Stimulated activated CD4-positive, alpha-beta T cell treated with anti-CD3 and anti-CD28 coated beads, Interleukin-4, amount 100 ng/mL, for 24 hours (primary cell): Measurements from ENCODE around the gene RUFY2.
"Not testable (repeated sequence)": the region's sequence is repeated elsewhere in the genome, so short reads cannot be mapped to it uniquely, and the experiment has no call there.

Source experiments
- DNase-seq: peaks from one replicate; pipeline ENCODE4 v3.0.0-alpha.2; 2020

Gene RUFY2

DNA sequence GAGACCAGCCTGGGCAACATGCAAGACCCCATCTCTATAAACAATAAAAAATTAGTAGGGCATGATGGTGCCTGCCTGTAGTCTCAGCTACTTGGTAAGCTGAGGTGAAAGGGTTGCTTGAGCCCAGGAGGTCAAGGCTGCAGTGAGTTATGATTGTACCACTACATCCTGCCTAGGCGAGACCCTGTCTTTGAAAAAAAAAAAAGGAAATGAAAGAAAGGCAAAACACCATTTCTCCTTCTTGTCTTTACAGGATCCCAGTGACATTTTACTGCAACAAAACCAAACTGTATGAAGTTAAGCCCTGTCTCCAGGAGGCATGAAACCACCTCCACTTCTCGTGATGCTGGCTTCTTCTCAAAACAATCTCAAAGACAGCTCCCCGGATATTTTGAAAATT is 44.5 kb downstream of the RUFY2 start:
- no peak for DNase-seq

DNA sequence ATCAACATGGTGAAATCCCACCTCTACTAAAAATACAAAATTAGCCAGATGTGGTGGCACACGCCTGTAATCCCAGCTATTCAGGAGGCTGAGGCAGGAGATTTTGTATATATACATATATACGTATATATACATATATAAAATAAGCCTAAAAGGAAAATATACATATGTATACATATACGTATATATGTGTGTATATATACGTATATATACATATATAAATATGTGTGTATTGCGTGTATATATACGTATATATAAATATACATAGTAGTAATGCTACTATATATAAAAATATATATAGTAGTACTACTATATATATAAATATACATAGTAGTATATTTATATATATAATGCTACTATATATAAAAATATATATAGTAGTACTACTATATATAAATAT is 47.9 kb downstream of the RUFY2 start:
- no peak for DNase-seq

DNA sequence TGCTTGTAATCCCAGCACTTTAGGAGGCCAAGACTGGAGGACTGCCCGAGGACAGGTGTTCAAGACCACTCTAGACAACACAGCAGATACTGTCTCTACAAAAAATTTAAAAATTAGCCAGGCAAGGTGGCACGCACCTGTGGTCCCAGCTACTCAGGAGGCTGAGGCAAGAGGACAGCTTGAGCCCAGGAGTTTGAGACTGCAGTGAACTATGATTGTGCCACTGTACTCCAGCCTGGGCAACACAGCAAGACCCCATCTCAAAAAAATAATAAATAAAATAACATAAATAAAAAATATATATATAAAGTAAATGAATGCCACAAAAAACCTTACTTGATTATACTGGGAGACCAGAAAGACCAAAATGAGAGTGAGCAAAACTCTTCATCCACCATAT is 53.5 kb downstream of the RUFY2 start:
- no peak for DNase-seq

DNA sequence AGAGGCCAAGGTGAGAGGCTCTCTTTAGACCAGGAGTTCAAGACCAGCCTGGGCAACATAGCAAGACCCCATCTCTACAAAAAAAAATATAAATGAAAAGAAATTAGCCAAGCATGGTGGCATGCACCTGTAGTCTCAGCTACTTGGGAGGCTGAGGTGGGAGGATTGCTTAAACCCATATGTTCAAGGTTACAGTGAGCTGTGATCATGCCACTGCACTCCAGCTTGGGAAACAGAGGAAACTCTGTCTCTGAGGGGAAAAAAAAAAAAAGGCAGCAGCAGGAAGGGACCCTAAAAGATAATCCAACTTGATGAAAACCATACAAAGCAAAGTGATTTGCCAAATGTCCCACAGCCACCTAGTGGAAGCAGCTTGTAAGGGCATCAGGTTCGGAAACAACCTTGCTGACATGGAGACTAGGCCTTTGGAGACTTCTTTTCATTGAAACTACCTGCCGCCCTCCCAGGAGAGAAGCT is 58.8 kb downstream of the RUFY2 start:
- peak; percentile 59 for DNase-seq

DNA sequence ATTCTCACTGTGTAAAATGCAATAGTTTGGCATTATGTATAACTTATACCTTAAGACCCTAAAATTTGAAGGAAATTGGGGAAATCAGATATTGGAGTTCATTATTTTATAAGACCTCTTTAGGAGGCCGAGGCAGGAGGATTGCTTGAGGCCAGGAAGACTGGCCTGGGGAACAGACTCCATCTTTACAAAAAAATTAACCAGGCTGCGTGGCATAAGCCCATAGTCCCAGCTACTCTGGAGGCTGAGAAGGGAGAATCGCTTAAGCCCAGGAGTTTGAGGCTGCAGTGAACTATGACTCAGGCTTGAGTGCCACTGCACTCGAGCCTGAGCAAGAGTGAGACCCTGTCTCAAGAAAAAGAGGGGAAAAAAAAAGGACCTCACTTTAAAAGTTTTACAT is 60.3 kb downstream of the RUFY2 start:
- DNase-seq = no peak

DNA sequence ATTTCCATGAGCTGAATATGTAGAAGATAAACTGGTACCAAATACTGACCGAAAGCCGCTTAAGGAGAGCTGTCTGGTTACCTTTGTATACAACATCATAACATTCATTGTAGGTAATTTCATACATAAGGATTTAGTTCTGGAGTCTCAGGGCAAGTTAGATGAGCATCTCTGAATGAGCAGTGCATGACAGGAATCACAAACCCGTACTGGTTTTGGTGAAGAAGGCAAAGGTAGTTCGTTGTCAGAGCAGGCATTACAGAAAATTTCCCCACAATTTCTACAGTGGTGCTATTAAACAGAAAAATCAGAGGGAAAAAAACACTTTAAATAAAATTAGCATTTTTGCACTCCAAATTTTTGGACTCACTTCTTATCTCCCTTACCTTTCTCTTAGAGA is 61.5 kb downstream of the RUFY2 start:
- no peak for DNase-seq

DNA sequence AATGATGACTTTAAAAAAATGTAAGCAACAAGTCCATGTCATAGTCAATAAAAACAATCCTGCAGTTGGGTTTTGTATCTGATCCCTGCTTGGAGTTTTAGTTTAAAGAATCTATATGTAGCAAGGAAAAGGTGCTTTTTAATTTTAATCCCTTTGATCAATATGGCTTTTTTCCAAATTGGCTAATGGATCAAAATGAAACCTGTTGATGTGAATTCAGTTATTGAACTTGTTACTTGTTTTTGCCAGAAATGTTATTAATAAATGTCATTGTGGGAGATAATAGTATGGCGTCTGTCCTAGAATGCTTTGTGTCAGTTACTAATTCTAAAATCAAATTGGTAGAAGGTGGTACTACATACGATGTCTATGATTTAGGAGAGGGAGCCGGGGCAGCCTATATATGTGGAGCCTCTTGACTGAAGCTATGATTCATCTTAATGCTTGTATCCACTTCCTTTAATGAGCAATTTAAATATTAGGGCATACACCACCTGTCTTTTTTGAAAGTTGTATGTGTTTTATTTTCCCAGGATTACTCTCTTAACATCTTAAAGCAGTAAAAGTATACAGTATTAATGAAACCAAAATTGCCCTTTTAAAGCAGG is 64.1 kb downstream of the RUFY2 start:
- no peak for DNase-seq

DNA sequence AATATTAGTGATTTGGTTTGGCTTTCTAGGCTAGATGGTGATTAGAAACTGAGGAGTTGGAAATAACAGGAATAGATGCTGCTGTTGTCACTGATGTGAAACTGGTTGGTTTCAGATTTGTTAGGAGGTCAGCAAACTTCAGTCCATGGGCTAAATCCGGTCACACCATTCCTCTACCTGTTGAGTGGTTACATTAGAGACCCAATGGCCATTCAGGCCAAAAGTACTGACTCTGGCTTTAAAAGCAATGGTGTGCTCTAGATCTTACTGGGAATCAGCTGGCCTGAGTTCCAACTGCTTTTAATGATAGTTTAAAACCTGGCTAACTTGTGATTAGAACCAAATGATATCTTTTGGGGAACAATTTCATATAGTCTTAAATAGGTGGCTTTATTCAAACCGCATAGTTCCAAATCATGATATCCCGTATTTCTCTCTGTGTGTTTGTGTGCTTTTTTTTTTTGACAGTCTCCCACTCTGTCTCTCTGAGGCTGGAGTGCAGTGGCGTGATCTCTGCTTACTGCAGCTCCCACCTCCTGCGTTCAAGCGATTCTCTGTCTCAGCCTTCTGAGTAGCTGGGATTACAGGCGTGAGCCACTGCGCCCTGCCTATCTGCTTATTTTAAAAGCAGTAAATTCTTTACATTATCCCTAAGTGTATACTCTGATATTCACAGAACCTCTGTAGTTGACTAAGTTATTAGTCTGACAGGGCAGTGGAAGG is 66.6 kb downstream of the RUFY2 start:
- no peak for DNase-seq

DNA sequence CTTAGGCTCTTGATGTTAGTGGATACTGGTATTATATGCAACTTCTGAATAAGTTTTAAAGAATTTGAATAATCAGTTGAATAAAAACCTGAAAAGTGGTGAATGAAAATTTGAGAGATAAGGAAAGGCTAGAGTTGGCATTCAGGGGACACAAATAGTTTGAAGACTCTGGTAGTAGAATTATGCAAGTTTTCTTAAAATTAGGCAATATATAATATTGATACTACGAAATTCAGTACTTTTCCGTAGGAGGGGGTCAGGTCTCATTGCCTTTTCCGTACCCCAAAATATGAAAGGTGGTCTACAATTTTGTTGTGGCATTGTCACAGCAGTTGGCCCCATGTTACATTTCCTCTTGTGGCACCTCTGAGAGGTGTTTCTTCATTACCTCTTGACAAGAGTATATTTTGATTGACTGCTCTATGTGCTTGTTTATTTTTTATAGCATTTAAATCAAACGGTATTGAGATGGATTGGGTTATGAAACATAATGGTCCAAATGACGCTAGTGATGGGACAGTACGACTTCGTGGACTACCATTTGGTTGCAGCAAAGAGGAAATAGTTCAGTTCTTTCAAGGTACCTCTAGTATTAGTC is 70.2 kb downstream of the RUFY2 start:
- no peak for DNase-seq

DNA sequence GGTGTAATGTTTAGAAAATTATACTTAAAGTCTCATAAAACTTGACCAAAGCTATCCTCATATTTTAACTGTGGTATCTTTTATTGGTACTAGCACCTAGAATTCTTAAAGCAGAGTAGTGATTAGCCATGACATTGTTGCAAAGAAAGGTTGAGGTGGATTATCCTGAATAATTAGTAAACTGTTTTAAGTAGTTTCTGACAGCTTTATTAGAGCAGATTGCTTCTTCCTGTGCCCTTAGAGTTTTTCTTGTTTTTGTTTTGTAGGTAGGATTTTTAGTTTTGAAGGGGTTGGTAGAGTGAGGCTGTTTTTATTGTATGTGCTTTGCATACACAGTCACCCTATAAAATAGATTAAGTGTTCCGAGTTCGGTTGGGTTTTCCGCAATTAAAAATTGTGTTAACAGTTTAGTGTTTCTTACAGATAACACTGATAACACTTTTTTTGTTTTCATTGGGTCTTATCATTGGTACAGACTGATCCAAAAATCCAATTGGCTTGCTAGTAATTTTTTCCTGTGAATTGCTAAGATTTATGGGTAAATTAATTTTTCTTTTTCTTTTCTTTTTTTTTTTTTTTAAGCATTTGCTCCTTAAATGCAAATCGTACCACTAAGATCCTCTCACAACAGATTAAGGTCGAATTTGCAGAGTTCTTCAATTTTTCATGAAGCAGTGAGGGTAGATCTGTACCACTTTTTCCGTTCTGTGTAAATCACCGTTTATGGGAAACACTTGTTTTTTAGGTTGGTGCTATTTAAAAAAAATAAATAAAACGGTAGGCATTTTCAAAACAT is 72.2 kb downstream of the RUFY2 start:
- DNase-seq = no peak

DNA sequence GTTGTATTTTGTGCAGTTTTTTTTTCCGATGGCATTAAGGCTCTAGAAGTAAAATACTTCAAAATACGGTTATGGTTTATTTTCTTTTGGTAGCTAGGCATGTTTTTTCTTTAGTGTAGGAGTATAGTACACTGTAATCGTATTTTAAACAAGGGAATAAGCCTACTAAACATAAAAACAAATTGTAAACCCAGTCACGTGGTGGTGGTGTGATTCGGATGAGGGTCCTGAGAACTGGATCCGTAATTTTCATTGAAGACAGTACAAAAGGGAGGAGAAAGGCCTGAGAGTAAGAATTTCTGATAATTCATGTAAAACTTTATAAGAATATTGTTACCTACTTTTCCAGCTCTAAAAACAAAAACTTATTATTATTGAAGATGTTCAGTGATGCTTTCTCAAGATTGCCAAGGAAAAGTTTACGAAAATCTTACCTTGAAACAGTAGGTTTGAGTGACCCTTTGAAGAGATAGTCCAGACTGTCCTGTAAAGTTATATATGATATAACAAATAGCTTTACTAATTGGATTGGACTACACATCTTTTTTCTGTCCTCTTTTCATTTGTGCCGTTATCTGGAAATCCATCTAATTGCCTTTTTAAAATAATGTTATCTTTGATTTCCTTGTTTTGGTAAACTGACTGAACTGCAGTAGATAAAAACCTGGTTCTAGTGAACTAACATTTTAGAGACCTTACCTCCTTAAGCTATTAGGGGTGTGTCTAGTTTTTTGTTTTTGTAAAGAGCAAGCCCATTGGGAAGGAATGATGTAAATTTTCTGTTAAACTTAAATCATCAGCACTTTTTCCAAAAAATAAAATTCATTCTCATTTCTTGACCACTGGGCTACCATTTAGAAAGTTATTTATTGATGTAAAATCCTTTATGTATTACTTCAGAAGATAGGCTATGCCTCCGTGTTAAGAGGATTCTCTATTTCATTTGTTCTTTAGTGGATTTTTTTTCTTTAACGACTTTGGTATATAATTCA is 73.3 kb downstream of the RUFY2 start:
- DNase-seq = no peak

DNA sequence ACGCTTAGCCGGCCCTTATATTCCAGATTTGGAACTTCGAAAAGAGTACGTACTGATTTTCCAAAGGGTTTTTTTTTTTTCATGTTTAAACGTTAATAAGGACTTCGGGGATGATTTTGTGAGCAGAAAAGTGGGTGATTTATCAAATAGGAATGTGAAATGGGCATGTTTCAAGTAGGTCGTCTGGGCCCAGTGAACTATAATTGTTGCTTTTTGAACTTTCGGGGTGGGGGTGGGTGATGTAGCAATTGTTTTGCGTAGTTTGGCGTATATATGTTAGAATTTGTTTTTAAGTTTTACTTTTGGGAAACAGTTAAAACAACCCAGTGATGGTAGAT is 74.0 kb downstream of the RUFY2 start:
- no peak for DNase-seq

DNA sequence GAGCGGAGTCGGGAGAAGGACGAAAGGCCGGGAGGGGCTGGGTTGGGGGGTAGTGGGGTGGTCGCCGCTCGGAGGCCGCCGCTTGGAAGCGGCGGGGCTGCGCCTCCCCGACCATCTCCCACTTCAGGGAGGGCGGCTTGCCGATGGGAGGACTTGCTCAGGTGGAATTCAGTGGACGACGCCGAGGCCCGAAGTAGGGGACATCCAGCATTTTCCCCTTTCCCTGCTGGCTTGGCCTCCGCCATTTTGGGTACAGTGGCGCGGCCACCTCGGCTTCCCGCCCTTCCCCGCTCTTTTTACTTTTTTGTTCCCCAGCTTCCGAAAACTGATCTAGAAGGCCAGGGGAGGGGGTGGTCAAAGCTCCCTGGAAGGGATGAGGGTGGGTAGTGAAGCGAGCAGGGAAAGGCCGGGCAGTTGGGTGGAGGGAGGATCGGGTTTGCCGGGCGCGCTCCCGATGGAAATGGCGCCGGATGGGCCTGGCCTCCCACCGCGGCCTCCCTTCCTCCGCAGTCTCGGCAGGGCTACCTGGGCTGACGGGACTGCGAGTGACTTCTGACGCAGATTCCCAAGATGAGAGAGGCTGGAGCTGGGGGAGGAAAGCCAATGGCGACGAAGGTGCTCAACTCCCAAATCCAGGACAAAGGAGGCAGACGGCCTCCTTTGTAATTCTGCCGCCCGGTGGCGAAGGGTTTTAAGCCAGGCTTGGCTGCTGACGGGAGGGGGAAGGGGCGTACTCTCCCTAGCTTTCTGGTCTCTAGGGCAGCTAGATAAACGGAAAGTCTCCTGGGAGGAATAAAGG is 74.6 kb downstream of the RUFY2 start, which contains the start of gene PBLD:
Gene PBLD, minus strand, starts transcription at position 670 of the 799 bp plus-strand sequence. CDS start 26,084 bp downstream, outside the sequence.
- peak; percentile 66 for DNase-seq

DNA sequence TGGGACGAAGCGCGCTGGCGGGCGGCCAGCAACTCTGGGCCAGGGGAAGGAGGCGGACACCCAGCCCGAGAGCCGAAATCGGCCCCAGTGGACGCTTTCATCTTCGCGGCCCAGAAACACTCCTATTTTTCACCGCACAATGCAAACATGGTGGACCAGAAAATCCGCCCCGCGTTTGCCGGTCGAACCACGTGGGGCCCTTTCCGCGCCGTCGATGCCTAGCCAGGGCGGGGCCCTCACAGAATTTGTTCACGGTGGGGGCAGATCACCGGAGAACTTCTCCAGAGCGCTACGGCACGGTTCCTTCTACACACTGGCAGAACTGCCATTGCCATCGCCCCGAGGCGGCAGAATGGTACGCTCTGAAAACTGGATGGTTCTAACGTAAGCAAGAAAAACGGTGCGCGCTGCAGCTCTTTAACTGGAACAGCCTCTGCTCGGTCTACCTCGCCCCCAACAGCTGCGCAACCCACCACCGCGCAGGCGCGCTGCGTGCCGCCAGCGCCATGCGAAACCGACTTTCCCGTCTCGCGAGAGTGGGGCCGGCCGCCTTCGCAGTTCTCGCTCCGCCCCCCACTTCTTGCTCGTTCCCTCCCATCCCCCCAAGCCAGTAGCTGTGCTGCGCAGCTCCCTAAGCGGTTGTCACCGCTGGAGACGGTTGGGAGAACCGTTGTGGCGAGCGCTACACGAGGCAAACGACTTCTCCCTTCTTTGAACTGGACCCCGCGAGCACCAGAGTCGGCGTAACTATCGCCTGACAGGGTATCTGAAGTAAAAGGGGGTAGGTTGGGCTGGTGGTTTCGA is 75.4 kb downstream of the RUFY2 start, which contains the start of gene HNRNPH3:
Gene HNRNPH3, plus strand, starts transcription at position 610 of the 804 bp plus-strand sequence. CDS start 5,158 bp downstream, outside the sequence.
- DNase-seq = peak; percentile 99

DNA sequence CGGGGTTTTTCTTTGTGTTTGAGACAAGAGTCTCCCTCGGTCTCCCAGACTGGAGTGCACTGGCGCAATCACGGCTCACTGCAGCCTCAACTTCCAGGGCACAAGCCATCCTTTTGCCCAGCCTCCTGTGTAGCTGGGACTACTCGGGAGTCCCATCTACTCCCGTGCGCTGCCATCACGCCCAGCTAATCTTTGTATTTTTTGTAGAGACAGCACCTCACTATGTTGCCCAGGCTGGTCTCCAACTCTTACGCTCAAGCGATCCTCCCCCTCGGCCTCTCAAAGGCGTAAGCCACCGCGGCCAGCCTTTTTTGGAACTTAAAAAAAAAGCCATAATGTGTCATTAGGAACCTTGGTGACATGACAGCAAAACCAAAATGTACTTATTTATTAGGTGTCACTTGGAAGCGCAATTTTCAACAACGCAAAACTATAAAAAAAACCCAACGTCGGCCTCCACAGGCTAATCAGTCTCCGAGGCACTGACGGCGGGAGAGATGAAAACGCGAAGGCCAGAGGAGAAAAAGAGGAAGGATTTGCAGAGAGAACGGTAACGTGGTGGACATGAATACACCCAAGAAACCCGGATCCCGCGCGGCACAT is 76.1 kb downstream of the RUFY2 start:
- peak; percentile 13 for DNase-seq

DNA sequence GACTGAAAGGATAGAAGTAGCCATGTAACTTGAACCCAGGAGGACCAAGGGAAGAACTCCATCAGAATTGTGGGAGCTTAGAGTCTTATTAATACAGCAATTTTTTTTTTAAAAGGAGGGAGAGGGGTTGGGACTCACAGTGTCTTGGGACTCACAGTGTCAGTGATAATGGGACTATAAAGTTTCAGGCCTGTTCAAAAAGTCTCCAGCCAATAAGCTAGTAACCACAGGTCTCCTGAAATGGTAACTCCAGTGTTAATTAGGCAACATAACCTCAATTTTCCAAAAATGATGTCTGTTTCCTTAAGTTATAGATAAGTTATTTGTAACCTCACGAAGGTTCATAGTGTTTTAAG is 77.6 kb downstream of the RUFY2 start:
- no peak for DNase-seq

DNA sequence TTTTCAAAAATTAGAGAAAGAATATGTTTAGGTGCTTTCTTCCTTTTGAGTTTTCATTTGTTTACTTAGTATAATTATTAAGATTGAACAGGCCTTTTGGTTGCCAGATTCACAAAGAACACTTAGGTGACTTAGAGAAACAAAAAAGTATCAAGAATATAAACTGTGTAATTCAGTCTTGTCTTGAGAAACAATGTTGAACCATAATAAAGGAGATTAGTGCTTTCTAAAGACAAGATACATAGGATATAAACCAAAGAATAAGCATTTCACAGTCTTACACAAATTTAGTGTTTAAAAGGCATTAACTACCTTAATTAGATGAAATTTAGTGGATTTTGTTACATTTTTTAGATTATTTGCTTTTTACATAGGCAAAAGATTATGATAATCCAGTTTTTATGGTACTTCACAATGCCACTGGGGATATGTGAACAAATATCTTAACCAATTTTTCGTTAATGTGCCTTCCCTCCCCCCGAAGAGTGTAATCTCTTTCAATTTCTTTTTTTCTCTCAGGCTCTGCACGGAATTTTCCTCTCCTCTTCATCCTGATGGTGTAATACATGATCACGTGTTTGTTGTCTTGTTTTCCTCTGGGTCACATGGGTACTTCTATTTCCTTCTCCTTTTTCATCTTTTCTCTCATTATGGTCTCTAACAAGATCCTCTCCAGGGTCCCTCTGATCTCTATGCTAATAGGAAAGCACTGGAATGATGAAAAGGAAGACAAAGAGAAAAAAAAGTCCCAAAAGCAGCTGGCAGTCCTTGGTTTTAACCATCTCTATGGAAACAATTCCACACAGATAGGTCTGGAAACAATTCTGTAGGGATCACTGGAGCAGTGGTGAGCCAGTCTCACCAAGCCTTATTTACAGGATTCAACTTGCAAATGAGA is 78.9 kb downstream of the RUFY2 start:
- DNase-seq = no peak

DNA sequence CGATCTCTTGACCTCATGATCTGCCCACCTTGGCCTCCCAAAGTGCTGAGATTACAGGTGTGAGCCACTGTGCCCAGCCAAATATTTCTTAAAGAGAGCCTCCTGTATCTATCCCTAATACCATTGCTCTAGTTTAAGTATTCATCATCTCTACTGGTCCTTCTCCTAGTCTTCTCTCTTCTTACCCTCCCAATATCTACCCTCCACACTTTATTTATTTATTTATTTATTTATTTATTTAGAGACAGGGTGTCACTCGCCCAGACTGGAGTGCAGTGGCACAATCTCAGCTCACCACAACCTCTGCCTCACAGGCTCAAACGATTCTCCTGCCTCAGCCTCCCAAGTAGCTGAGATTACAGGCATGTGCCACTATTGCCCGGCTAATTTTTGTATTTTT is 82.7 kb downstream of the RUFY2 start:
- DNase-seq = not testable (repeated sequence)
